Skeletal muscle tissue (tissue), 4 donors: ENCODE data around the gene ANGPTL7. TPM values are rescaled to one million over a fixed set of nuclear protein-coding genes. Genes with fewer than 3 reads are reported as not detected.
A peak's percentile ranks its signal among the peaks of the same experiment; 100 is the strongest.

Experiments used
- H3K27ac ChIP-seq: one replicate; pipeline ENCODE4 v1.7.0; 2013; ENCODE audit warnings: mild to moderate bottlenecking, low read depth, low read length, inconsistent platforms
- H3K27me3 ChIP-seq, 3 donors: one replicate each; pipeline ENCODE4 v1.7.0; 2013; ENCODE audit warnings: low read length in 3 of 3; ENCODE audit not compliant: control insufficient read depth in 3 of 3, insufficient read depth in 3 of 3
- H3K36me3 ChIP-seq, 3 donors: one replicate each; pipeline ENCODE4 v1.7.0; 2013; ENCODE audit warnings: low read length in 3 of 3; ENCODE audit not compliant: control insufficient read depth in 3 of 3, insufficient read depth in 3 of 3
- H3K4me1 ChIP-seq, 3 donors: one replicate each; pipeline ENCODE4 v1.7.0; 2013; ENCODE audit warnings: low read length in 3 of 3, mild to moderate bottlenecking in 3 of 3; ENCODE audit not compliant: control insufficient read depth in 3 of 3, insufficient read depth in 3 of 3
- H3K4me3 ChIP-seq, 3 donors: one replicate each; pipeline ENCODE4 v1.7.0; 2013; ENCODE audit warnings: low read length in 3 of 3
- H3K9ac ChIP-seq, 3 donors: one replicate each; pipeline ENCODE4 v1.7.0; 2013; ENCODE audit warnings: low read length in 3 of 3, mild to moderate bottlenecking in 3 of 3, moderate library complexity in 2 of 3, low read depth in 1 of 3
- H3K9me3 ChIP-seq, 3 donors: one replicate each; pipeline ENCODE4 v1.7.0; 2013; ENCODE audit warnings: low read length in 3 of 3; ENCODE audit not compliant: control insufficient read depth in 3 of 3
- total RNA-seq: library from RNA; depleted of rRNA; stranded (reverse); fragments of >200 nt; gene quantifications from one replicate; pipeline ENCODE4 v1.2.3, GENCODE V29; 2014
- donor health status: Osteomylitis.

Gene ANGPTL7
- total RNA-seq, result 5.2 TPM

- Histone ChIP-seq H3K4me3 (no peak within 1 kb of the TSS), H3K27me3 (no peaks in the 10 kb centered on the region), H3K36me3 (peaks cover 9 to 29% (median 15%) of the 10 kb centered on the region in 3 donors), H3K9me3 (no peaks in the 10 kb centered on the region), H3K9ac (no peak within 1 kb of the TSS), H3K27ac (no peak within 1 kb of the TSS), H3K4me1 (peaks cover 9 to 19% (median 17%) of the 10 kb centered on the region in 3 donors)
Observed at GRCh38 chr1:11188858-11189451, at the start of gene ANGPTL7. Gene ANGPTL7, plus strand, starts transcription at chr1:11189355. Its CDS starts 225 bp downstream, at chr1:11189580.

GRCh38 chr1:11142618-11143391, 46.4 kb upstream of the ANGPTL7 start:
- Histone ChIP-seq H3K4me3 (no peak overlapping the region), H3K27me3 (no peaks in the 10 kb centered on the region), H3K4me1 (peaks cover 10 to 14% (median 14%) of the 10 kb centered on the region in 3 donors), H3K9me3 (no peaks in the 10 kb centered on the region), H3K27ac (peak overlapping the region; percentile 67), H3K9ac (no peak overlapping the region), H3K36me3 (peaks cover 24 to 52% (median 36%) of the 10 kb centered on the region in 3 donors)

GRCh38 chr1:11143401-11143800, 45.8 kb upstream of the ANGPTL7 start:
- no peak overlapping the region for H3K9ac ChIP-seq
- no peaks in the 10 kb centered on the region for H3K27me3 ChIP-seq
- peak overlapping the region in 1 of 3 donors; percentile 25 for H3K4me3 ChIP-seq
- no peaks in the 10 kb centered on the region for H3K9me3 ChIP-seq
- peak overlapping the region; percentile 67 for H3K27ac ChIP-seq
- H3K4me1 ChIP-seq, result peaks cover 10 to 14% (median 14%) of the 10 kb centered on the region in 3 donors
- peaks cover 19 to 49% (median 30%) of the 10 kb centered on the region in 3 donors for H3K36me3 ChIP-seq

GRCh38 chr1:11143907-11144306, 45.2 kb upstream of the ANGPTL7 start:
- no peak overlapping the region for H3K9ac ChIP-seq
- no peaks in the 10 kb centered on the region for H3K27me3 ChIP-seq
- H3K27ac ChIP-seq, result peak overlapping the region; percentile 67
- H3K9me3 ChIP-seq, result no peaks in the 10 kb centered on the region
- H3K4me1 ChIP-seq, result peaks cover 10 to 14% (median 14%) of the 10 kb centered on the region in 3 donors
- H3K36me3 ChIP-seq, result peaks cover 19 to 45% (median 25%) of the 10 kb centered on the region in 3 donors
- peak overlapping the region in 1 of 3 donors; percentile 25 for H3K4me3 ChIP-seq

GRCh38 chr1:11144570-11145256, 44.4 kb upstream of the ANGPTL7 start:
- no peak overlapping the region for H3K9ac ChIP-seq
- H3K36me3 ChIP-seq, result peaks cover 20 to 46% (median 26%) of the 10 kb centered on the region in 3 donors
- no peak overlapping the region for H3K4me3 ChIP-seq
- peak overlapping the region; percentile 67 for H3K27ac ChIP-seq
- no peaks in the 10 kb centered on the region for H3K27me3 ChIP-seq
- peaks cover 10 to 14% (median 14%) of the 10 kb centered on the region in 3 donors for H3K4me1 ChIP-seq
- H3K9me3 ChIP-seq, result no peaks in the 10 kb centered on the region

GRCh38 chr1:11145741-11146140, 43.4 kb upstream of the ANGPTL7 start:
- Histone ChIP-seq H3K9me3 (no peaks in the 10 kb centered on the region), H3K4me3 (no peak overlapping the region), H3K27ac (no peak overlapping the region), H3K36me3 (peaks cover 25 to 45% (median 30%) of the 10 kb centered on the region in 3 donors), H3K4me1 (peaks cover 10 to 14% (median 14%) of the 10 kb centered on the region in 3 donors), H3K9ac (no peak overlapping the region), H3K27me3 (no peaks in the 10 kb centered on the region)

- Histone ChIP-seq H3K9ac (no peak overlapping the region), H3K4me1 (peaks cover 10 to 21% (median 18%) of the 10 kb centered on the region in 3 donors), H3K9me3 (no peaks in the 10 kb centered on the region), H3K27ac (no peak overlapping the region), H3K4me3 (no peak overlapping the region), H3K27me3 (no peaks in the 10 kb centered on the region), H3K36me3 (peaks cover 29 to 45% (median 30%) of the 10 kb centered on the region in 3 donors)
Observed at GRCh38 chr1:11147197-11147770, 41.9 kb upstream of the ANGPTL7 start.

- Histone ChIP-seq H3K4me3 (no peak overlapping the region), H3K27me3 (no peaks in the 10 kb centered on the region), H3K9me3 (no peaks in the 10 kb centered on the region), H3K27ac (no peak overlapping the region), H3K9ac (no peak overlapping the region), H3K36me3 (peaks cover 23 to 46% (median 27%) of the 10 kb centered on the region in 3 donors), H3K4me1 (peaks cover 0 to 11% (median 5%) of the 10 kb centered on the region in 3 donors)
Observed at GRCh38 chr1:11150326-11150725, 38.8 kb upstream of the ANGPTL7 start.

- H3K36me3 ChIP-seq, result peaks cover 18 to 45% (median 22%) of the 10 kb centered on the region in 3 donors
- no peak overlapping the region for H3K27ac ChIP-seq
Observed at GRCh38 chr1:11151114-11151513, 38.0 kb upstream of the ANGPTL7 start.

More at GRCh38 chr1:11151114-11151513, 38.0 kb upstream of the ANGPTL7 start:
- Histone ChIP-seq H3K9ac (no peak overlapping the region), H3K4me1 (peaks cover 0 to 11% (median 5%) of the 10 kb centered on the region in 3 donors), H3K4me3 (no peak overlapping the region), H3K9me3 (no peaks in the 10 kb centered on the region), H3K27me3 (no peaks in the 10 kb centered on the region)
